ENCODE results near the gene BMPER. TPM values are rescaled to one million over a fixed set of nuclear protein-coding genes. Genes with fewer than 3 reads are reported as not detected.

Gene BMPER
- total RNA-seq, 2 donors from 2014 or later: 3.6 to 6.2 TPM

GRCh38 chr7:33950047-33950714, 44.8 kb downstream of the BMPER start:
- no peak for ATAC-seq
- intact Hi-C loops (cut with DNase I): no loop called here
- DNase-seq: no peak

GRCh38 chr7:33952824-33953223, 47.5 kb downstream of the BMPER start:
- intact Hi-C loops (cut with DNase I): no loop called here
- ATAC-seq (no peak), DNase-seq (no peak)

- intact Hi-C loops (cut with DNase I): no loop called here
- DNase-seq: no peak
- no peak for ATAC-seq
Measured at GRCh38 chr7:33958104-33958503, 52.8 kb downstream of the BMPER start.

- DNase-seq (no peak), ATAC-seq (no peak)
- intact Hi-C loops (cut with DNase I): no loop called here
Measured at GRCh38 chr7:33959676-33960075, 54.3 kb downstream of the BMPER start.

- DNase-seq (no peak), ATAC-seq (no peak)
- intact Hi-C loops (cut with DNase I): no loop called here
Measured at GRCh38 chr7:33961948-33962347, 56.6 kb downstream of the BMPER start.

- ATAC-seq: peak in 1 of 2 donors; percentile 59
- DNase-seq: no peak
- intact Hi-C loops (cut with DNase I): no loop called here
Measured at GRCh38 chr7:33964417-33965182, 59.3 kb downstream of the BMPER start.

GRCh38 chr7:33965183-33965744, 59.9 kb downstream of the BMPER start:
- DNase-seq (no peak), ATAC-seq (peak in 1 of 2 donors; percentile 61)
- intact Hi-C loops (cut with DNase I): no loop called here

- no peak for ATAC-seq
- intact Hi-C loops (cut with DNase I): no loop called here
- DNase-seq: no peak
Measured at GRCh38 chr7:33968591-33968990, 63.3 kb downstream of the BMPER start.

- ATAC-seq (no peak), DNase-seq (no peak)
- intact Hi-C loops (cut with DNase I): no loop called here
Measured at GRCh38 chr7:33970536-33970935, 65.2 kb downstream of the BMPER start.

- DNase-seq (no peak), ATAC-seq (no peak)
- intact Hi-C loops (cut with DNase I): no loop called here
Measured at GRCh38 chr7:33971106-33971505, 65.8 kb downstream of the BMPER start.

GRCh38 chr7:33973231-33974015, 68.1 kb downstream of the BMPER start:
- intact Hi-C loops (cut with DNase I): no loop called here
- no peak for DNase-seq
- no peak for ATAC-seq

GRCh38 chr7:33979300-33979806, 74.0 kb downstream of the BMPER start:
- DNase-seq (no peak), ATAC-seq (peak in 1 of 2 donors; percentile 63)
- intact Hi-C loops (cut with DNase I): no loop called here

- ATAC-seq: peak in 1 of 2 donors; percentile 94
Measured at GRCh38 chr7:33979807-33980355, 74.5 kb downstream of the BMPER start.

GRCh38 chr7:33981226-33981625, 75.9 kb downstream of the BMPER start:
- intact Hi-C loops (cut with DNase I): no loop called here
- DNase-seq: no peak
- ATAC-seq: no peak

More at GRCh38 chr7:33979807-33980355, 74.5 kb downstream of the BMPER start:
- intact Hi-C loops (cut with DNase I): no loop called here
- no peak for DNase-seq

- no peak for ATAC-seq
- intact Hi-C loops (cut with DNase I): no loop called here
- no peak for DNase-seq
Measured at GRCh38 chr7:33981671-33982424, 76.5 kb downstream of the BMPER start.

- no peak for ATAC-seq
Measured at GRCh38 chr7:33982425-33982786, 77.1 kb downstream of the BMPER start.

GRCh38 chr7:33986451-33986850, 81.1 kb downstream of the BMPER start:
- intact Hi-C loops (cut with DNase I): no loop called here
- ATAC-seq: no peak

More at GRCh38 chr7:33982425-33982786, 77.1 kb downstream of the BMPER start:
- intact Hi-C loops (cut with DNase I): no loop called here
- no peak for DNase-seq

More at GRCh38 chr7:33986451-33986850, 81.1 kb downstream of the BMPER start:
- no peak for DNase-seq
